ENCODE results near the gene PROX1.
"Not testable (repeated sequence)": the region's sequence is repeated elsewhere in the genome, so short reads cannot be mapped to it uniquely, and the experiment has no call there.

PROX1 gene

DNA sequence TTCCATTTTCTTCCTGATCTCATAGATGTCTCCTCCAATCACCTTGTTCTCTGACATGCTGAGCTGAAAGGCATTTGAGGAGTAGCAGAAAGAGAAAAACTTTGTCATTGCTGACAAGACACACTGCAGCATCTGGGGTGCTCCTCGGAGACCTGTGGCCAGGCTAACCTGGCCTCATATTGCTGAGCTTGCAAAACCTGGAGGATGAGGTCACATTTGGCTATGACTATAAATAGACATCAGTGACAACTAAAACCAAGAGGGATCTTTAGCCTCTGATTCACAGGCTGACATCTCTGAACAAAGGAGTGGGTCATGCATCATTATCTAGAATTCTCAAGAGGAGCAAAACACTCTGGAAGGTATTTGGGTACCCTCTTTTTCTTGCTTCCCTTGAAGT, 83.7 kb downstream of the PROX1 start:
- no peak for DNase-seq (ENCODE audit: low read depth)

DNA sequence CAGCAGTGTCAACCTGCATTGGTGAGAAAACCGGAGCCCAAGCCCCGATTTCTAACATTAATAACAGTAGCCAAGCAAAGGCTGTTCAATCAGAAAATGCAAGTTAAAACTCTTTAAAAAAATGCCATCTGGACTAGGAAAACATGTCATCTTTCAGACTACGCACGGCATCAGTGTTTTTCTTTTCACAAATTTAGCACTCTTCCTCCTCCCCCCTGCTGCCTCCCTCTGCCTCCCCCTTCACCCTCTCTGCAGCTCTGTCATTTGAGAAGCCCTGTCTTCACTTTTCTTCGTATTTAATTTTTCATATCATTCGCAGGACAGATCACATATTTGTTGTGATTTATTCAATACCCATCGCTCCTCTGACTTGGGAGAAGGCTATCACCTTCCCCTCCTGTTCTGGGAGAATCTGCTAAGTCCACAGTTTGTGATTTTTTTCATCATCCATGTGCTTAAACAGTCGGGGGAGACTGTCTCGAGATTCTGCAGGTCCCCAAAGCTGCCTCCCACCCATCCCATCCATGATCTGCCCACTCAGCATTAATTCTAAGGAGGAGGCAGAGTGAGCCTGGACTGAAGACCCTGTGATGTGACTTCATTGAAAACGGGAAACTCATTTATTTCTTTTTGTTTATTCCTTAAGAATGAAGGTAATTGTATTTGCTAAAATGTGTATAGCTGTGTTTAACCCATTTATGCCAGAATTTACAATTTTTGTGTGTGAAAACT, 84.8 kb downstream of the PROX1 start:
- DNase-seq (ENCODE audit: low read depth) = no peak

DNA sequence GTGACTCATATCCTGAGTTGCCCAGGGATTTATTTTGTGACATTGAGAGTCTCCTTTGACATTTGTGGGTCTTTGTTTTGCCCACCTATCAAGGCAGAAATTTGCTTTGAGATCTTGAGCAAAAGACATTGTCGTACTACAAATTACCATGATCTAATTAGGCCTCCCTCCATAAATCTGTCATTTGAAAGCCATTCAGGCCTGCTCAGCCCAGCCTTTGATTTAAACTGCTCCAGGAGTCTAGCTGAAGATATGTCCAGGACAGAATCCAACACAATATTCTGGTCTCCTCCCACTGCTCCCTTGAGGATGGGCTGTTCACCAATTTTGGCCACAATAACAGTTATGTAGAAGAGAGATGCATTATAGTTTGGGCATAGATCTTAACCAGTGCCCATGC, 86.7 kb downstream of the PROX1 start:
- DNase-seq (ENCODE audit: low read depth) = no peak

DNA sequence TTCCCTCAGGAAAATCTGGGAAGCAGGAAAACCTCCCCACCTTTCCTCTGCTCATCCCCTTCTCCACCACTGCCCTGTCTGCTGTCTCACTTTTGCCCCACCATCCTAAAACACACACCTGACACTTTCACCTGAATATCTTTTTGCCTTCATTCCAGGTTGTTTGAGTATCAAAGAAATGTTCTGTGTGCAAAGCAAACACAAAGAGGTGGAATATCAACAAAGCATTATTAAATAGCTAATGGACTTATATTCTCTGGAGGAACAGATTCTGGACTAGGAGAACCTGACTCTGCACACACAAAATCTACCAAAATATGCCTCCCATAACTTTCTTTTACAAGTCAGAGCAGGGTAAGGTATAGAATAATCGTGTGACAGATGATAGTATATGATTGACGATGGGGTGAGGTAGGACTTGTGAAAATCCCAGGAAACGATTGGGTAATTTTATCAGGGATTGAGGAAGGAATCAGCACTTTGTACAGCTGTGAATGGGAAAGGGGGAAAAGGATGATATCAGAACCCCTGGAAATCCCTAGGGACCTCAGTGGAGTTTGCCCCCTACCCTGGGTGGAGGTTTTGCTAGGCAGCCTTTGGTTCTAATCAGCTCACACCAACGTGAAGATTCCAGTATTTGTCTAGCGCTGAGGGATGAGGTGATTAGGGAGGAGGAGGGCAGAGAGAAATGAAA, 87.7 kb downstream of the PROX1 start:
- DNase-seq (ENCODE audit: low read depth) = no peak

DNA sequence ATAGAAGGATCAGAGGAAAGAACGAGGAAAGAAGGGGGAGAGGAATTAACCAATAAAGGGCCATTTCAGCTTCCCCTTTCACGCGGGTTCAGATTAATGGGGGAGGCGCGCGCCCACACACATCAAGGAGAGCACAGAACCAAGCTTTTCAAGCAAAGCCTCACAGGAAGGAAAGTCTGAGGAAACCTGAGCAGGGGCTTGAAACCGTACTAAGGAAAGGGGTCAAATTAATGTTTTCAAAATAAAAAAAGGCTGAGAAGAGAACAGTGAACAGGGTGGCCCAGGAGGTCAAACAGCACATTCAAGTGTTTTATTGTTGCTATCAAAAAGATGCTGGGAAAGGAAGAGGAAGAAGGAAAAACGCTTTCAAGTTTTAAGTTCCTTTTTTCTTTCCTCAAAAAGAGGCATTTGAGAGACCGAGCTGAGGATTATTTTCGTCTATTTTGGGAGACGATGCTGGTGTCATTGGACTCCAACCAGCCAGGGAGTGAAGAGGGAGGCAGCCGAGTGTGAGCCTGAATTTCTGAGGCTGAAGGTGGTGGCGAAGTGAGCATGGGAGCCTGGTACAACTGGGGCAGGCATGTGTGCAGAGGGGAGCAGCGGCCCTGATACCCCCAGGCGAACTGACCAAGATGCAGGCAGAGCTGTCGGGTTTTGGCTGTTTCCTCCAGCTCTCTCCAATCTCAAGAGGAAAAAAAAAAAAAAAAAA, 88.4 kb downstream of the PROX1 start:
- no peak for DNase-seq (ENCODE audit: low read depth)

DNA sequence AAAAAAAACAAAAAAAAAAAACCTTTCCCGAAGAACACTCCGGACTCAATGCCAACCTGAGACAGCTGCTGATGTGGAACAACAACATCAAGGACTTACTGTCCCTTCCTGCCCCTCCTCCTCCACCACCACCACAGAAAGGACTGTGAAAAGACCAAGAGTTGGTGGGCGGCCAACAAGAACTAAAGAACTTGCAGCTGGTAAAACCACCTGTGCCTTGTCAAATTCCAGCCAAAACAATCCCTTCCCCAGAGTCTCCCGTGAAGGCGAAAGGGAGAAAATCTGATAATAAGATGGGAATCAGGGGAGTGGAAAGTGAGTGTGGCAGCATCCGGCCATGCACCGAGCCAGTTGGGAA, 88.9 kb downstream of the PROX1 start:
- DNase-seq (ENCODE audit: low read depth) = no peak

DNA sequence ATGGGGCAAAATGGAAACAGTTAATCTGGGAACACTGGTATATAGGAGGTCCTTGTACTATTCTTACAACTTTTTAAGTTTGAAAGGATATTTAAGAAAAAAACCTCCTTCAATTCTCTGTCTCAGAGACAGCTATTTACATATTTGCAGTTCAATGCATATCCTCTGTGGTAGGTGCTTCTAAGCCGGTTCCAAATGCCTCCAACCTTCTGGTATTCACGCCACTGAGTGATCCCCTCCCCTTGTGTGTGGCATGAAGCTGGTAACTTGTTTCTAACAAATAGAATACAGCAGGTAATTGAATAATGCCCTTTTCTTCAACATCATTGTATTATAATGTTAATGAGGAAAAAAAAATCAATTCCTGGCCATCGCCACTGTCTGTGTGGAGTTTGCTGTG, 91.2 kb downstream of the PROX1 start:
- no peak for DNase-seq (ENCODE audit: low read depth)

DNA sequence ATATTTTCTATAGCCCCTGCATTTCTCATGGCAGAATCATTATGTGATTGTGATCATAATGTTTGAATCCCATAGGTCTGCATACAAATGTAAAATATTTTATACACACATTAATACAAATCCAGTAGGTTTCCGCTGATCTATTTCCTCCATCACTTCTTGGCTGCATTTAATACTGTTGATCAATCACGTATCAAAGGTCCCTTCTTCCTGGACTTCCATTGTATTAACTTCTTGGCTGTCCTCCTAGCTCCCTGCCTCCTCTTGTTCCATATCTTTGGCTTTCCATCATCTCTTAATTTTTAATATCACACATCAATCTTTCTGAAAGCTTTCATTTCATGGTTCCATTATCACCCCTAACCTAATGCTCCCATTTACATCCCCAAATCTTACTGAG, 97.6 kb downstream of the PROX1 start:
- no peak for DNase-seq (ENCODE audit: low read depth)

DNA sequence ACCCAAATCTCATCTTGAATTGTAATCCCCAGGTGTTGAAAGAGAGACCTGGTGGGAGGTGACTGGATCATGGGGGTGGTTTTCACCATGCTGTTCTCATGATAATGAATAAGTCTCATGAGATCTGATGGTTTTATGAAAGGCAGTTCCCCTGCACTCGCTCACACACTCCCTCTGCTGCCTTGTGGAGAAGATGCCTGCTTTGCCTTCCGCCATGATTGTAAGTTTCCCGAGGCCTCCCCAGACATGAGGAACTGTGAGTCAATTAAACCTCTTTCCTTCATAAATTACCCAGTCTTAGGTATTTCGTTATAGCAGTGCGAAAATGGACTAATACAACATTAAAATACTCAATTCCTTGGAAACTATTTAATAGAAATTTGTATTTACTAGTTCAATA, 99.2 kb downstream of the PROX1 start:
- DNase-seq (ENCODE audit: low read depth) = no peak

DNA sequence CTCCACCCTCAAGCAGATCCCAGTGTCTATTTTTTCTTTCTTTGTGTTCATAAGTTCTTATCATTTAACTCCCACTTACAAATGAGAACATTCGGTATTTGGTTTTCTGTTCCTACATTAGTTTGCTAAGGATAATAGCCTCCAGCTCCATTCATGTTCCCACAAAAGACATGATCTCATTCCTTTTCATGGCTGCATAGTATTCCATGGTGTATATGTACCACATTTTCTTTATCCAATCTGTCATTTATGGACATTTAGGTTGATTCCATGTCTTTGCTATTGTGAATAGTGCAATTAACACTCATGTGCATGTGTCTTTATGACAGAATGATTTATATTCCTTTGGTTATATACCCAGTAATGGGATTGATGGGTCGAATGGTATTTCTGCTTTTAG, 101.2 kb downstream of the PROX1 start:
- not testable (repeated sequence) for DNase-seq (ENCODE audit: low read depth)
